ENCODE results near the gene BAAT. TPM values are rescaled to one million over a fixed set of nuclear protein-coding genes. Genes with fewer than 3 reads are reported as not detected.

The BAAT gene
- total and polyA plus RNA-seq, 11 donors: 0.03 to 0.32 (median 0.17) TPM; not detected in 6

GRCh38 chr9:101403516-101404285, 18.9 kb upstream of the BAAT start:
- peaks cover 3 to 77% (median 47%) of the 10 kb centered on the region in 12 donors for H3K9me3 ChIP-seq
- no peak for DNase-seq
- no peak overlapping the region for H3K4me3 ChIP-seq
- H3K27me3 ChIP-seq: no peaks in the 10 kb centered on the region
- TF ChIP-seq, protein P1, sequence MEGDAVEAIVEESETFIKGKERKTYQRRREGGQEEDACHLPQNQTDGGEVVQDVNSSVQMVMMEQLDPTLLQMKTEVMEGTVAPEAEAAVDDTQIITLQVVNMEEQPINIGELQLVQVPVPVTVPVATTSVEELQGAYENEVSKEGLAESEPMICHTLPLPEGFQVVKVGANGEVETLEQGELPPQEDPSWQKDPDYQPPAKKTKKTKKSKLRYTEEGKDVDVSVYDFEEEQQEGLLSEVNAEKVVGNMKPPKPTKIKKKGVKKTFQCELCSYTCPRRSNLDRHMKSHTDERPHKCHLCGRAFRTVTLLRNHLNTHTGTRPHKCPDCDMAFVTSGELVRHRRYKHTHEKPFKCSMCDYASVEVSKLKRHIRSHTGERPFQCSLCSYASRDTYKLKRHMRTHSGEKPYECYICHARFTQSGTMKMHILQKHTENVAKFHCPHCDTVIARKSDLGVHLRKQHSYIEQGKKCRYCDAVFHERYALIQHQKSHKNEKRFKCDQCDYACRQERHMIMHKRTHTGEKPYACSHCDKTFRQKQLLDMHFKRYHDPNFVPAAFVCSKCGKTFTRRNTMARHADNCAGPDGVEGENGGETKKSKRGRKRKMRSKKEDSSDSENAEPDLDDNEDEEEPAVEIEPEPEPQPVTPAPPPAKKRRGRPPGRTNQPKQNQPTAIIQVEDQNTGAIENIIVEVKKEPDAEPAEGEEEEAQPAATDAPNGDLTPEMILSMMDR (IDR thresholded peaks at IDR 0.05): no peak
- TF ChIP-seq POLR2A (IDR thresholded peaks at IDR 0.05): no peak
- intact Hi-C loops (cut with DNase I): loop anchor here in 2 of 10 donors (5.0 kb wide), 2 partner anchors 34 to 129 kb away; partner anchors contain the start of genes ALDOB (in 1 of the 2) and RNF20 (in 1 of the 2)
- no peak overlapping the region for H3K27ac ChIP-seq
- H3K36me3 ChIP-seq: peaks cover 23 to 89% (median 84%) of the 10 kb centered on the region in 9 donors
- ATAC-seq: no peak
- H3K4me1 ChIP-seq: peaks cover 0 to 35% (median 18%) of the 10 kb centered on the region in 12 donors
- 94 to 95% (median 95%) methylated on average over 9 of the region's 9 CpGs for WGBS, 4 donors

- intact Hi-C loops (cut with DNase I): loop anchor here in 2 of 10 donors (5.0 kb wide), 2 partner anchors 37 to 132 kb away; partner anchors contain the start of genes ALDOB (in 1 of the 2) and RNF20 (in 1 of the 2)
- Histone ChIP-seq H3K4me3 (peak overlapping the region; percentile 37 to 86 (median 77)), H3K36me3 (peaks cover 12 to 61% (median 51%) of the 10 kb centered on the region in 9 donors), H3K4me1 (peaks cover 10 to 57% (median 34%) of the 10 kb centered on the region in 12 donors), H3K27me3 (no peaks in the 10 kb centered on the region), H3K9me3 (peaks cover 0 to 42% (median 11%) of the 10 kb centered on the region in 12 donors), H3K27ac (peak overlapping the region; percentile 78 to 95 (median 91))
- 9 to 14% (median 10%) methylated on average over 5 of the region's 5 CpGs for WGBS, 4 donors
- DNase-seq (peak in 3 of 5 donors; percentile 25 to 64 (median 43)), ATAC-seq (peak in 3 of 4 donors; percentile 7 to 62 (median 38))
- TF ChIP-seq POLR2A (IDR thresholded peaks at IDR 0.05): no peak
- TF ChIP-seq, protein P1 (IDR thresholded peaks at IDR 0.05): no peak
These were observed 15.3 kb upstream of the BAAT start for GRCh38 chr9:101400120-101400519.

DNA sequence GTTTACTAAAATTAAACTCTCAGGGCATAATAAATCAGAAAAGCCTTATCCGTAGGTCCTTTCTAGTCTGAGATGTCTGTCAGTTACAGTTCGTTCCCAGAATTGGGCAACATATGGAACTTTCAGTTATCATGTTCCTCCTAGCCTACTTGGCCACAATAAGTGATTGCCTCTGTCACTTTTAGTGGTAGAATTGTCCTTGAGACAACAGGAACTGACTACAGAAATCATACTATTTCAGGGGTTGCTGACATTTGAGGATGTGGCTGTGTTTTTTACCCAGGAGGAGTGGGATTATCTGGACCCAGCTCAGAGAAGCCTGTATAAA, 14.8 kb upstream of the BAAT start:
- no peak for DNase-seq
- TF ChIP-seq POLR2A (IDR thresholded peaks at IDR 0.05): no peak
- TF ChIP-seq, protein P1 (IDR thresholded peaks at IDR 0.05): no peak
- no peak for ATAC-seq
- Histone ChIP-seq H3K4me3 (peak overlapping the region; percentile 37 to 86 (median 77)), H3K27me3 (no peaks in the 10 kb centered on the region), H3K4me1 (peaks cover 10 to 57% (median 34%) of the 10 kb centered on the region in 12 donors), H3K27ac (peak overlapping the region; percentile 78 to 95 (median 91)), H3K36me3 (peaks cover 7 to 56% (median 46%) of the 10 kb centered on the region in 9 donors), H3K9me3 (peaks cover 0 to 36% (median 8%) of the 10 kb centered on the region in 12 donors)
- WGBS, 4 donors: 1 to 6% (median 3%) methylated on average over 2 of the region's 2 CpGs
- intact Hi-C loops (cut with DNase I): loop anchor here in 7 of 10 donors (2.0 to 10.0 kb wide), 7 partner anchors 45 to 1305 kb away; partner anchors contain the start of genes RNF20 (in 4 of the 7), ERP44 (in 1 of the 7) and INVS (in 1 of the 7)
